HEK293 (cell line): Measurements from ENCODE around the gene EXO5.

Source experiments
- BCL11B ChIP-seq: fragments of 450-650 bp; formaldehyde crosslinking; IDR thresholded peaks from 2 replicates; pipeline ENCODE4 v1.5.1; 2016; ENCODE audit warnings: low read depth, missing biosample characterization, missing genetic modification characterization
- GLI4 ChIP-seq: fragments of 450-650 bp; formaldehyde crosslinking; IDR thresholded peaks from 2 replicates; pipeline ENCODE4 v1.5.1; 2016; ENCODE audit warnings: missing biosample characterization, missing genetic modification characterization
- GLIS1 ChIP-seq: fragments of 450-650 bp; formaldehyde crosslinking; IDR thresholded peaks from 2 replicates; pipeline ENCODE4 v1.5.1; 2016; ENCODE audit warnings: missing biosample characterization, missing genetic modification characterization
- GLIS2 ChIP-seq: fragments of 450-650 bp; formaldehyde crosslinking; IDR thresholded peaks from 2 replicates; pipeline ENCODE4 v1.5.1; 2016; ENCODE audit warnings: missing biosample characterization, missing genetic modification characterization
- HOXA7 ChIP-seq: sonication (generic); formaldehyde crosslinking; IDR thresholded peaks from 2 replicates; pipeline ENCODE4 v1.8.1; 2022; ENCODE audit warnings: missing genetic modification reagents, borderline replicate concordance
- OVOL3 ChIP-seq: fragments of 450-650 bp; formaldehyde crosslinking; IDR thresholded peaks from 2 replicates; pipeline ENCODE4 v1.5.1; 2016; ENCODE audit warnings: missing biosample characterization, missing genetic modification characterization
- SCRT2 ChIP-seq: fragments of 450-650 bp; formaldehyde crosslinking; IDR thresholded peaks from 2 replicates; pipeline ENCODE4 v1.5.1; 2016; ENCODE audit warnings: missing biosample characterization, missing genetic modification characterization
- TCF7L2 ChIP-seq: IDR thresholded peaks from 2 replicates; pipeline ENCODE4 v1.6.1; 2011; ENCODE audit warnings: low read depth, mild to moderate bottlenecking, inconsistent platforms, low read length, moderate library complexity, borderline replicate concordance
- TRIM28 ChIP-seq: IDR thresholded peaks from 2 replicates; pipeline ENCODE4 v1.6.1; 2011; ENCODE audit warnings: low read length, control low read depth, borderline replicate concordance
- YY1 ChIP-seq: fragments of 450-650 bp; formaldehyde crosslinking; IDR thresholded peaks from 2 replicates; pipeline ENCODE4 v1.5.1; 2018; ENCODE audit warnings: missing biosample characterization, missing genetic modification characterization
- ZFP41 ChIP-seq: fragments of 450-650 bp; formaldehyde crosslinking; IDR thresholded peaks from 2 replicates; pipeline ENCODE4 v1.5.1; 2016; ENCODE audit warnings: missing biosample characterization, missing genetic modification characterization, borderline replicate concordance
- ZNF132 ChIP-seq: fragments of 450-650 bp; formaldehyde crosslinking; IDR thresholded peaks from 2 replicates; pipeline ENCODE4 v1.5.1; 2017; ENCODE audit warnings: missing biosample characterization, missing genetic modification characterization, borderline replicate concordance
- ZNF138 ChIP-seq: fragments of 450-650 bp; formaldehyde crosslinking; IDR thresholded peaks from 2 replicates; pipeline ENCODE4 v1.5.1; 2016; ENCODE audit warnings: missing biosample characterization, missing genetic modification characterization, borderline replicate concordance
- ZNF223 ChIP-seq: fragments of 450-650 bp; formaldehyde crosslinking; IDR thresholded peaks from 2 replicates; pipeline ENCODE4 v1.5.1; 2016; ENCODE audit warnings: missing biosample characterization, missing genetic modification characterization
- ZNF274 ChIP-seq, 2 experiments: fragments of 200-500 bp in 1 of 2; fragments of 450-650 bp in 1 of 2; sonication (Bioruptor generic) in 1 of 2; formaldehyde crosslinking in 1 of 2; IDR thresholded peaks; 2 replicates each; pipeline versions ENCODE4 v1.5.1 to v1.6.1; 2014 to 2016; ENCODE audit warnings: borderline replicate concordance in 1 of 2, inconsistent platforms in 1 of 2, low read length in 1 of 2, missing biosample characterization in 1 of 2, missing genetic modification characterization in 1 of 2
- ZNF324 ChIP-seq: fragments of 450-650 bp; formaldehyde crosslinking; IDR thresholded peaks from 2 replicates; pipeline ENCODE4 v1.5.1; 2016; ENCODE audit warnings: missing biosample characterization, missing genetic modification characterization
- ZNF423 ChIP-seq: fragments of 450-650 bp; formaldehyde crosslinking; IDR thresholded peaks from 2 replicates; pipeline ENCODE4 v1.5.1; 2016; ENCODE audit warnings: missing biosample characterization, missing genetic modification characterization
- ZNF426 ChIP-seq: fragments of 450-650 bp; formaldehyde crosslinking; IDR thresholded peaks from 2 replicates; pipeline ENCODE4 v1.5.1; 2017; ENCODE audit warnings: missing biosample characterization, missing genetic modification characterization, mild to moderate bottlenecking, inconsistent platforms, moderate library complexity
- ZNF549 ChIP-seq: fragments of 450-650 bp; IDR thresholded peaks from 2 replicates; pipeline ENCODE4 v1.5.1; 2018; ENCODE audit warnings: missing biosample characterization, missing genetic modification characterization, mild to moderate bottlenecking, inconsistent platforms, moderate library complexity
- ZNF621 ChIP-seq: fragments of 450-650 bp; formaldehyde crosslinking; IDR thresholded peaks from 2 replicates; pipeline ENCODE4 v1.5.1; 2017; ENCODE audit warnings: missing biosample characterization, missing genetic modification characterization
- ZNF626 ChIP-seq: fragments of 450-650 bp; sonication (Bioruptor Pico); formaldehyde crosslinking; IDR thresholded peaks from 2 replicates; pipeline ENCODE4 v1.5.1; 2018; ENCODE audit warnings: missing biosample characterization, missing genetic modification characterization, inconsistent platforms
- ZNF629 ChIP-seq: fragments of 450-650 bp; formaldehyde crosslinking; IDR thresholded peaks from 2 replicates; pipeline ENCODE4 v1.5.1; 2017; ENCODE audit warnings: missing biosample characterization, missing genetic modification characterization
- ZNF768 ChIP-seq: fragments of 450-650 bp; formaldehyde crosslinking; IDR thresholded peaks from 2 replicates; pipeline ENCODE4 v1.5.1; 2018; ENCODE audit warnings: missing biosample characterization, mild to moderate bottlenecking, missing genetic modification characterization
- ZNF791 ChIP-seq: fragments of 450-650 bp; formaldehyde crosslinking; IDR thresholded peaks from 2 replicates; pipeline ENCODE4 v1.5.1; 2016; ENCODE audit warnings: missing biosample characterization, missing genetic modification characterization
- ZNF843 ChIP-seq: fragments of 450-650 bp; formaldehyde crosslinking; IDR thresholded peaks from 2 replicates; pipeline ENCODE4 v1.5.1; 2016; ENCODE audit warnings: missing biosample characterization, missing genetic modification characterization
- TF ChIP-seq, protein P1 (sequence below): fragments of 450-650 bp; formaldehyde crosslinking; optimal IDR thresholded peaks from 2 replicates; pipeline ENCODE3; 2016; ENCODE audit warnings: missing biosample characterization, mild to moderate bottlenecking, missing genetic modification characterization
- TF ChIP-seq, protein P2 (sequence below): fragments of 450-650 bp; formaldehyde crosslinking; IDR thresholded peaks from 2 replicates; pipeline ENCODE4 v1.5.1; 2016; ENCODE audit warnings: missing biosample characterization, missing genetic modification characterization
- TF ChIP-seq, protein P3 (sequence below): fragments of 450-650 bp; formaldehyde crosslinking; IDR thresholded peaks from 2 replicates; pipeline ENCODE4 v1.5.1; 2016; ENCODE audit warnings: missing biosample characterization, missing genetic modification characterization
- TF ChIP-seq, protein P4 (sequence below): fragments of 450-650 bp; formaldehyde crosslinking; IDR thresholded peaks from 2 replicates; pipeline ENCODE4 v1.5.1; 2016; ENCODE audit warnings: missing biosample characterization, missing genetic modification characterization
- TF ChIP-seq, protein P5 (sequence below): fragments of 450-650 bp; formaldehyde crosslinking; IDR thresholded peaks from 2 replicates; pipeline ENCODE4 v1.5.1; 2016; ENCODE audit warnings: missing biosample characterization, missing genetic modification characterization

The EXO5 gene

DNA sequence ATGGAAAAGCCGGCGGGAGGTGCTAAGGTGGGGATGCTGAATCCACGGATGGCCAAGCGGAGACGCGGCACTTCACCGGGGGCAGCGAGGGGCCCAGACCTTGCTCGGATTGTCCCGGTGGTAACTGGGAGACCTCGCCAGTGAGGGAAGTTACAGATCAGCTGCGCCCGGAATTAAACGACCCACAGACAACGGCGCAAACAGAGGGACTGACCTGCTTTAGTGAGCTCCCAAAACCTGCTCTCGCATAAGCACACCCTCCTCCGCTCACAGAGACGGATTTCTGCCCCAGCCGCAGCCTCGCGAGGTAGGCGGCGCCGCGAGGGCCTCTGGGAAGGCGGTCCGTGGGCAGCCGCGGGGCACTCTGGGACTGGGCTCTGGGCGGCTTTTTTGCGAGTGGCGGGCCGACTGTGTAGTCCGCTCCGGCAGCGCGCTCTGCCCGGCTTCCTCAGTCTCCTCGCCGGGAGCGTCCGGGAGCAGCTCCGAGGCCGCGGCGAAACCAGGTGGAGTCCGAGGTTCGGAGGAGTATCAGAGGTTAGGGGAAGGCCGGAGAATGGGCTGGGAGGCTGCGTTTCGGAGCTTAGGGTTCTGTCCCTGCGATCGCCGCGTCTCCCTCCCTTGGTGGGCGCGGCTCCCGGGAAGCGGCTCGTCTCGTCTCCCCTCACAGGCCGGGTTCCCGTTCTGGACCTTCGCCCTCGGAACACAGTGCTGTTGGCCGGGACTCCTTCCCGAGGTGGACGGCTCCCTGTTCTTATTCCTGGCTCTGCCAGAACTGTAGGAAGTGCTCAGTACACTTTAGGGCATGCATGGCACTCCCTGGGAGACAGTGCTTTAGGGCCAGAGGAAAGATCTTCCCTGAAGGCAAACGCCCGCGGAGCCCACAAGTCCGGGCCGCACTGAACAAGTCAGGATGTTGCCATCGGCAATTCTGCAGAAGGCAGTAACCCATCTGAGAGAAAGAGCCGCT is at the start of gene EXO5 (continued):
- TF ChIP-seq, protein P1, sequence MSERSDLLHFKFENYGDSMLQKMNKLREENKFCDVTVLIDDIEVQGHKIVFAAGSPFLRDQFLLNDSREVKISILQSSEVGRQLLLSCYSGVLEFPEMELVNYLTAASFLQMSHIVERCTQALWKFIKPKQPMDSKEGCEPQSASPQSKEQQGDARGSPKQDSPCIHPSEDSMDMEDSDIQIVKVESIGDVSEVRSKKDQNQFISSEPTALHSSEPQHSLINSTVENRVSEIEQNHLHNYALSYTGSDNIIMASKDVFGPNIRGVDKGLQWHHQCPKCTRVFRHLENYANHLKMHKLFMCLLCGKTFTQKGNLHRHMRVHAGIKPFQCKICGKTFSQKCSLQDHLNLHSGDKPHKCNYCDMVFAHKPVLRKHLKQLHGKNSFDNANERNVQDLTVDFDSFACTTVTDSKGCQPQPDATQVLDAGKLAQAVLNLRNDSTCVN = peak; percentile 71
- TF ChIP-seq ZNF629 (tag by site-specific recombination) (peak; percentile 46), TCF7L2 (no peak), BCL11B (tag by site-specific recombination) (no peak), ZNF843 (tag by site-specific recombination) (no peak; the same call in 1 of the 2 replicates), ZFP41 (tag by site-specific recombination) (no peak), GLIS2 (tag by site-specific recombination) (no peak; the same call in 1 of the 2 replicates), ZNF138 (no peak), GLI4 (tag by site-specific recombination) (no peak), YY1 (tag by site-specific recombination) (peak; percentile 39), ZNF626 (no peak), OVOL3 (tag by site-specific recombination) (0 out of 2 replicates have a peak, but pooled peaks have one; percentile 21), ZNF223 (no peak), ZNF274 (IDR thresholded peaks at IDR 0.05; ENCODE audit: low read length) (no peak), ZNF274 (tag by site-specific recombination; IDR thresholded peaks at IDR 0.05; ENCODE audit: borderline replicate concordance) (no peak), HOXA7 (no peak), TRIM28 (0 out of 2 replicates have a peak, but pooled peaks have one; percentile 27), ZNF426 (tag by site-specific recombination) (no peak), ZNF791 (tag by site-specific recombination) (no peak), ZNF621 (tag by site-specific recombination) (no peak), ZNF132 (tag by site-specific recombination) (no peak), ZNF768 (no peak), SCRT2 (tag by site-specific recombination) (no peak), ZNF423 (no peak), GLIS1 (tag by site-specific recombination) (no peak; the same call in none of the 2 replicates), ZNF549 (tag by site-specific recombination) (no peak; the same call in 1 of the 2 replicates), ZNF324 (tag by site-specific recombination) (peak; percentile 80)
- TF ChIP-seq, protein P2, sequence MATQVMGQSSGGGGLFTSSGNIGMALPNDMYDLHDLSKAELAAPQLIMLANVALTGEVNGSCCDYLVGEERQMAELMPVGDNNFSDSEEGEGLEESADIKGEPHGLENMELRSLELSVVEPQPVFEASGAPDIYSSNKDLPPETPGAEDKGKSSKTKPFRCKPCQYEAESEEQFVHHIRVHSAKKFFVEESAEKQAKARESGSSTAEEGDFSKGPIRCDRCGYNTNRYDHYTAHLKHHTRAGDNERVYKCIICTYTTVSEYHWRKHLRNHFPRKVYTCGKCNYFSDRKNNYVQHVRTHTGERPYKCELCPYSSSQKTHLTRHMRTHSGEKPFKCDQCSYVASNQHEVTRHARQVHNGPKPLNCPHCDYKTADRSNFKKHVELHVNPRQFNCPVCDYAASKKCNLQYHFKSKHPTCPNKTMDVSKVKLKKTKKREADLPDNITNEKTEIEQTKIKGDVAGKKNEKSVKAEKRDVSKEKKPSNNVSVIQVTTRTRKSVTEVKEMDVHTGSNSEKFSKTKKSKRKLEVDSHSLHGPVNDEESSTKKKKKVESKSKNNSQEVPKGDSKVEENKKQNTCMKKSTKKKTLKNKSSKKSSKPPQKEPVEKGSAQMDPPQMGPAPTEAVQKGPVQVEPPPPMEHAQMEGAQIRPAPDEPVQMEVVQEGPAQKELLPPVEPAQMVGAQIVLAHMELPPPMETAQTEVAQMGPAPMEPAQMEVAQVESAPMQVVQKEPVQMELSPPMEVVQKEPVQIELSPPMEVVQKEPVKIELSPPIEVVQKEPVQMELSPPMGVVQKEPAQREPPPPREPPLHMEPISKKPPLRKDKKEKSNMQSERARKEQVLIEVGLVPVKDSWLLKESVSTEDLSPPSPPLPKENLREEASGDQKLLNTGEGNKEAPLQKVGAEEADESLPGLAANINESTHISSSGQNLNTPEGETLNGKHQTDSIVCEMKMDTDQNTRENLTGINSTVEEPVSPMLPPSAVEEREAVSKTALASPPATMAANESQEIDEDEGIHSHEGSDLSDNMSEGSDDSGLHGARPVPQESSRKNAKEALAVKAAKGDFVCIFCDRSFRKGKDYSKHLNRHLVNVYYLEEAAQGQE (tag by site-specific recombination) = no peak
- TF ChIP-seq, protein P3, sequence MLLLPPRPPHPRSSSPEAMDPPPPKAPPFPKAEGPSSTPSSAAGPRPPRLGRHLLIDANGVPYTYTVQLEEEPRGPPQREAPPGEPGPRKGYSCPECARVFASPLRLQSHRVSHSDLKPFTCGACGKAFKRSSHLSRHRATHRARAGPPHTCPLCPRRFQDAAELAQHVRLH = peak; percentile 56
- TF ChIP-seq, protein P4, sequence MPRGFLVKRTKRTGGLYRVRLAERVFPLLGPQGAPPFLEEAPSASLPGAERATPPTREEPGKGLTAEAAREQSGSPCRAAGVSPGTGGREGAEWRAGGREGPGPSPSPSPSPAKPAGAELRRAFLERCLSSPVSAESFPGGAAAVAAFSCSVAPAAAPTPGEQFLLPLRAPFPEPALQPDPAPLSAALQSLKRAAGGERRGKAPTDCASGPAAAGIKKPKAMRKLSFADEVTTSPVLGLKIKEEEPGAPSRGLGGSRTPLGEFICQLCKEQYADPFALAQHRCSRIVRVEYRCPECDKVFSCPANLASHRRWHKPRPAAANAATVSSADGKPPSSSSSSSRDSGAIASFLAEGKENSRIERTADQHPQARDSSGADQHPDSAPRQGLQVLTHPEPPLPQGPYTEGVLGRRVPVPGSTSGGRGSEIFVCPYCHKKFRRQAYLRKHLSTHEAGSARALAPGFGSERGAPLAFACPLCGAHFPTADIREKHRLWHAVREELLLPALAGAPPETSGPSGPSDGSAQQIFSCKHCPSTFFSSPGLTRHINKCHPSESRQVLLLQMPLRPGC = 0 out of 2 replicates have a peak, but pooled peaks have one; percentile 43
- TF ChIP-seq, protein P5, sequence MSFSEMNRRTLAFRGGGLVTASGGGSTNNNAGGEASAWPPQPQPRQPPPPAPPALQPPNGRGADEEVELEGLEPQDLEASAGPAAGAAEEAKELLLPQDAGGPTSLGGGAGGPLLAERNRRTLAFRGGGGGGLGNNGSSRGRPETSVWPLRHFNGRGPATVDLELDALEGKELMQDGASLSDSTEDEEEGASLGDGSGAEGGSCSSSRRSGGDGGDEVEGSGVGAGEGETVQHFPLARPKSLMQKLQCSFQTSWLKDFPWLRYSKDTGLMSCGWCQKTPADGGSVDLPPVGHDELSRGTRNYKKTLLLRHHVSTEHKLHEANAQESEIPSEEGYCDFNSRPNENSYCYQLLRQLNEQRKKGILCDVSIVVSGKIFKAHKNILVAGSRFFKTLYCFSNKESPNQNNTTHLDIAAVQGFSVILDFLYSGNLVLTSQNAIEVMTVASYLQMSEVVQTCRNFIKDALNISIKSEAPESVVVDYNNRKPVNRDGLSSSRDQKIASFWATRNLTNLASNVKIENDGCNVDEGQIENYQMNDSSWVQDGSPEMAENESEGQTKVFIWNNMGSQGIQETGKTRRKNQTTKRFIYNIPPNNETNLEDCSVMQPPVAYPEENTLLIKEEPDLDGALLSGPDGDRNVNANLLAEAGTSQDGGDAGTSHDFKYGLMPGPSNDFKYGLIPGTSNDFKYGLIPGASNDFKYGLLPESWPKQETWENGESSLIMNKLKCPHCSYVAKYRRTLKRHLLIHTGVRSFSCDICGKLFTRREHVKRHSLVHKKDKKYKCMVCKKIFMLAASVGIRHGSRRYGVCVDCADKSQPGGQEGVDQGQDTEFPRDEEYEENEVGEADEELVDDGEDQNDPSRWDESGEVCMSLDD = no peak
